Activated CD4-positive, CD25-positive, alpha-beta regulatory T cell (primary cell): Measurements from ENCODE around the gene TMED7.
A peak's percentile ranks its signal among the peaks of the same experiment; 100 is the strongest.
"Not testable (repeated sequence)": the region's sequence is repeated elsewhere in the genome, so short reads cannot be mapped to it uniquely, and the experiment has no call there.

Source experiments
- DNase-seq, 4 experiments: peaks; one replicate each; lab custom pipeline; 2025; lab: John Stamatoyannopoulos, UW

TMED7 gene

DNA sequence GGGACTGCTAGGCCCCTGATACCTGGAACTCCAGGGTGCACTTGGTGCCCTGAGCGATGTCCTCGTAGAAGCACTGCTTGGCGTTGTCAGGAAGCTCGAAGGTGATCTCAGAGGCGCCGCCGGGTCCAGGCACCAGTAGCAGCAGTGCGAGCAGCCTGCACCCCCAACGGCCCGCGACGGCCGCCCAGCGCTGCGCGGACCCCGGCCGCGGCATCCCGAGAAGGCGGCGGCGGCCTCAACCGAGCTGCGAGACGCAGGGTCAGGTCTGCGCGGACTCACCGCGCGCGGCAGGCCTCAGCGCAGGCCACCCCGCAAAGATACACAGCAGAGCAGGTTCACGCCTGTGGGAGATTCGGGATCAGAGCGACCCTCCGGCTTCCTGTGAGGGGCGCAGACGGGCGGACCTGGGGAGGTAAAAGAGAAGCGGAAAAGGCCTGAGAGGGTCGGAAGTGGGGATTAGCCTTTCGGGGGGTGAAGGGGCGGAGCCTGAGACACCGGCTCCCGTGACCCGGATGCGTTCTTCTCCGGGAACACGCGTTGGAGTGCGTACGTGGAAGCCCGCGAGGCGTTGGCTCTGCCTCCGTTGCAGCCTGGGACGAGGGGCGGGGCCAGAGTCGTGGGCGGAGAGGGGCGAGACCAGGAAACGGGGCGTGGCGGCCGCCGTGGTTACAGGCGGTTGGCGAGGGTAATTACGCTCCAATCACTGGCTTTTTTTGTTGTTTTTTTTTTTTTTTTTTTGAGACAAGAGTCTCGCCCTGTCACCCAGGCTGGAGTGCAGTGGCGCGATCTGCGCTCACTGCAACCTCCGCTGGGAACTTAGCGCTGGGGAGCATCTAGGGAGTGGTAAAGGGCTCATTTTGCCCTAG lies at the start of gene TMED7:
Gene TMED7 (minus strand): TSS at position 458 of the 866 bp plus-strand sequence. CDS start 244 bp downstream, at position 214.
- DNase-seq, result peak; percentile 98 to 99 (median 99)

DNA sequence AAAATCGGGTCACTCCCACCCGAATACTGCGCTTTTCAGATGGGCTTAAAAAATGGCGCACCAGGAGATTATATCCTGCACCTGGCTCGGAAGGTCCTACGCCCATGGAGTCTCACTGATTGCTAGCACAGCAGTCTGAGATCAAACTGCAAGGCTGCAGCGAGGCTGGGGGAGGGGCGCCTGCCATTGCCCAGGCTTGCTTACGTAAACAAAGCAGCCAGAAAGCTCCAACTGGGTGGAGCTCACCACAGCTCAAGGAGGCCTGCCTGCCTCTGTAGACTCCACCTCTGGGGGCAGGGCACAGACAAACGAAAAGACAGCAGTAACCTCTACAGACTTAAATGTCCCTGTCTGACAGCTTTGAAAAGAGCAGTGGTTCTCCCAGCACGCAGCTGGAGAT lies 48.9 kb upstream of the TMED7 start:
- not testable (repeated sequence) for DNase-seq

DNA sequence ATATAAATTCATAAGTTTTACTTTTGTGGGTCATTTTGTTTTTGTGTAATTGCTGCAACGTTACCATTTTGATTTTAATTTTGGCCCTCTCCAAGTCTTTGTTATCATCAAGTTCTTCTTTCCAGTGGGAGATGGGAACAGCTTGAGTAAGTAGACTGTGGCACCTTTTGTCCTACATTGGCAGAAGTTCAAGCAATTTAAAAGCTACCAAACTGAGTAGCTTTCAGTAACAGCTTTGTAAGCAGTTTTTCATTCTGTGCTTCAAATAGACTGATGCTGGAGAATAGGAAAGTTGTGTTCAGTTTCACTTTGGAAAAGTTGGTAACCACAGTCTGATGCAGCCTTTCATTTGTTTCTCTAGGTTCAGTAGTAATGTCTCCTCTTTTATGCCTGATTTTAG lies 47.8 kb upstream of the TMED7 start:
- DNase-seq, result no peak

DNA sequence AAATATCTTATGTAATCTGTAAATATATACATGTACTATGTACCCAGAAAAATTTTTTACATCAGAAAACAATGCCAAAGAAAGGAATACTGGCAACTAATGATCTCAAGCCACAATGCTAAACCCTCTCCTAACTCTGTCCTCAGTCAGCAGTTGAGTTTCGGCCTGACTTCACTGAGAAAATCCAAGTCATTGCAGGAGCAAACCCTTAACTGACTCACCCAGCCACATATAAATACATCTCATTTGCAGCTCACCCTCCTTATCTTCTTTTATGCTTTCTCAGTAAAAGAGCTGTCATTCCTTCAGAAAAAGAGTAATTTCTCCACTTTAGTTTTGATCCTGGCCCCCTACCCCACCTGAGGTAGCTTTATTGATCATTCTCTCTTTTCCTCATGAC lies 46.1 kb upstream of the TMED7 start:
- DNase-seq, result no peak

DNA sequence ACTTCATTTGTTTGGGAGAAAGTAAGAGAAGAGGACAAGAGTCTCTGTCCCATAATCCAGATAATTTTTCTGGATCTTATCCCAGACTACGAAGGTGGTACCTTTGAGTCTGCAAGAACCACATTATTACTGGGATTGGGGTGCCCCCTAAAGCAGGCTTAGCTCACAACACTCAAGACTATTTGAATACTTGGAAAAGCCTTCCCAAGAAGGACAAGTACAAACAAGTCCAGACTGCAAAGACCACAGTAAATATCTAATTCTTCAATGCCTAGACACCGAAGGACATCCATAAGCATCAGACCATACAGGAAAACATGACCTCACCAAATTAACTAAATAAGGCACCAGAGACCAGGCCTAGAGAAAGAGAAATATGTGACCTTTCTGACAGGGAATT lies 40.2 kb upstream of the TMED7 start:
- no peak for DNase-seq

DNA sequence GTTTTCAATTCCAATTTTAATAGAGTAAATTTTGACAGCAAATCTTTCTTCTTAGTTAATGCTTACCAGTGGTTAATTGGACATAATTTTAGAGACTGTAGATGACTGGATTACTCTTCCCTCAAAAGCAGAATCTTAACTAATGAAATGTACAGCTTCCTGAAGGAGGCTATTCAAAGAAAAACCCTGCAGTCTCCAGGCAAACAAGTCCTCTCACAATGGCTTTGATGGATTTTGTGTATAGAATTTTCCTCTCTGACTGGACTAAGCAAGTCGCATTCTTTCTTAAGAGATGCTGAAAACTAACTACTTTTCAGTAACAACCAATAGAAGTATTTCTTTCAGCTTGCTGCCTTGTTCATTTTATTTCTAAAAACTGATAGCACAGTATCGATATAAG lies 35.7 kb upstream of the TMED7 start:
- no peak for DNase-seq

DNA sequence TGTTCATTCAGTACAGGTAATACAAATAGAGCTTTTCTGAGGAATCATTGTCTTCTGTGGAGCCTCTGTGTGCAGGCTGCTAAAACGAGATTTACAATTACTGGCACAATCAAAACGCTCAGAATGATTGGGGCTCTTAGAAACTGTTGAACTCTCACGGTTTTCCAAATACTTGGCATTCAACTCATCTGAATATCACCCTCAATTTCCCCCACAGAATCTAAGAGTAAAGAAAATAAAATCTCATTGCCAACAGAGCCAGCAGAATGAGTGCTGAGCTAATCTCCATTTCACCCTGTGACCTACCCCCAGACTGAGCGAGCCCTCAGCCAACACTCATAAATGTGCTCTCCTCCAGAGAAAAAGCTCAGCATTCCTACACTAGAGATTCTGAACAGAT lies 35.3 kb upstream of the TMED7 start:
- DNase-seq, result no peak

DNA sequence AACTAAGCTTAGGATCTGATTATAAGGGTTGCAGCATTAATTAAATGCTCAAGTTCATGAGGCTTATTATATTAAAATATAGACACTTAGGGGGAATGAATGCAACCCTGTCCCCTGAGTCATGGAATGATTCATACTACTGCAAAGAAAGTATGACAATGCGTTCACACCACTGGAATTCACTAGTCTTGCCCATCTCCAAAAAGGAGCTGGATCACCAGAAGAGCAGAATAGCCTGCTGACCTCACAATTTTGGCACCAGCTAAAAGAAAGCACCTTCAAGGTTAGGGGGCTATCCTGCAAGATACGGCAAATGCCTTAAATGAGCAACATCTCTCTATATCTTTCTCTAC lies 32.0 kb upstream of the TMED7 start:
- no peak for DNase-seq

DNA sequence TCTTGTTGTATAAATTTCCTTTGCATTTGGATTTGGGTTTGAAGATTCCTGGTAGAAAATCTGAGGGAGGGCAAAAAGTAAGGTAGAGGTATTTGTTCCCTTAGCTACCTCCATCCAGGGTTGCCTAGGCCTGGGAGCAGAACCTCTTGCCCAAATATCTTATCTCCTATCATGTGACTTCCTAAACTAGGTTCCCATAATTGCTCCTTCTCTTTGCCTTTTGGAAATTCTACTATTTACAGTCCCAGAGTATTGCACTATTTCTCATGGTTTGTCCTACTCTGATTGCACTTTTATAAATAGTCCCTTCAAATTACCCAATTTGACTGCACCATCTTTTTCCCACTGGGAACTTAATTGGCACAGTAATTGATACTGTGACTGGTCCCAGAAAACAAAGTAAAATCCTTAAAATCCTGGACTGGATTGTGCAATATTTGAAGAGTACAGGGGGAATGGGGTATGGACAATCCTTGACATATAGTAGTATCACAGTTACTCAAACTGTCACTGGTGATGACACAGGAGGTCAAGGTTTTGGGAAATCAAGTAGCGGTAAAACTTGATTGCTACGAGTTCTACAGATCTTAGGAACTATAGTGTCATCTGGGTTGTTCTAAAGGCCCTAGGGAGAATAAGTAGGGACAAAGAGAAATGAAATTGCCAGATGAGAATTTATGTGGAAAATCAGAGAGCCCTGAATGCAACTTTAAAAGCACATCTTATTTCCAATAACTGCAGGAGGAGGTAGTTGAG lies 31.5 kb upstream of the TMED7 start:
- no peak for DNase-seq

DNA sequence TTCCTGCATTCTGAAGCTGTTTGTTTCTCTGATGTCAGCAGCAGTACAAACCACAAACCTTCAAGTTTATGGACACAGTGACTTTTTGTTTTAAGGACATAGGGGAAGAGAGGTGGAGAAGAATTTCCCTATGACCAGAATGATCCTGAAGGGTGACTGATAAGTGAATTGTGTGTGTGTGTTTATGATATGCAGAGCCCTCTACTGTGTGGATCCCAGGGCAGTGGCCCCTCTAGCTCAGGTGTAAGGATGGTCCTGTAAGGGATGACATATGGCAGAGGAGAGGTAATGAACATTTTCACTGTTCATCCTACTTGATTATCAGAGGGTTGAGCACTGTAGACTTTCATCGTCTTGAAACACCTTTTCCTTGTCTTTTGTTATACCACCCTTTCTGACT lies 30.6 kb upstream of the TMED7 start:
- no peak for DNase-seq

DNA sequence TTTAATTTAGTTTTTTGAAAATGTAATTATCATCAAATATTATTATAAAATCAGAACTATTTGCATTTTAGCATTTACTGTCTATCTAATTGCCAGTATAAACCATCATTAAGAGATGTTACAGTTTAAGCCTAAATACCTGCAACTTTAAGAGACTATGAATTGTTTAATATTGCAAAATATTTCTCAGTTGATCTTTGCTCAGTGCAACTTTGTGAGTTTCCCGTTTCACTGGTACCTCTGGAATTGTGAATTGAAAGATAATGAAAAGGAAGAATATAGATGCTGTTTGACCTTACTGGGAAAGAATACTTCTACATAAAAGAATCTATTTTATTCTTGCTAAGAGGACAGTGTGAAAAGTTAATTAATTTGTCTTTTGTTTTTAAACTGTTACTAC lies 30.2 kb upstream of the TMED7 start:
- no peak for DNase-seq

DNA sequence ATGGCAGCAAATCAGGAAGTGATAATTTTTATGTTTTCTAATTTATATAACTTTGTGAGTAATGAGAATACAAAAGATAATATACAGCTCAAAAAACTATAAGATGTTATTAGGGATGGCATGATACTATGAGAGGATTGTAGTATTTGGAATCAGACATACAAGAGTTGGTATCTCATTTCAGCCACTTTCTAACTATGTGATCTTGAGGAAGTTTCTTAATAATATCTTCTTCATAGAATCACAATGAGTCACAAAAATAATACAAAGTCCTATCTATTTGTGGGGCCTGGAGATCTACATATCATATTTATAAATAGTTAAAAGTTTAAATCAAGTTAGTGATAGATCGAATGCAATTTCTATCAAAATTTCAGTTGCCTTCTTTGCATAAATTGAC lies 23.7 kb upstream of the TMED7 start:
- DNase-seq, result no peak

DNA sequence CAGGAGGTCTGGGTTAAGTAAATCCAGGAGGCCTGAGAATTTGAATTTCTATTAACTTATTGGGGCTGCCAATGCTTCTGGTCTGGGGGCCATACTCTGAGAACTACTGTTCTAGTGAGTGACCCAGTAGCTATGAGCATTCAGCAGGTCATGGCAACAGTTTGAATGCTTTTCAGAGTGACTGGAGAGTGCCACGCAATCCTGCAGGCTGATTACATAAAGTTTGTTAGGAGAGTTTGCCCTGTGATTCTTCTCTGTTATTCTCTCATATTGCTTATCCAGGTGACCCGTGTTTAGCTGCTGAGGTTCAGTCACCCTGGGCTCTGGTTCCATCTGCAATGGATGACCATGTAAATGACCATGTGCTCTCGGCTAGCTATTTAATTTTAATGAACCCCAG lies 22.2 kb upstream of the TMED7 start:
- no peak for DNase-seq

DNA sequence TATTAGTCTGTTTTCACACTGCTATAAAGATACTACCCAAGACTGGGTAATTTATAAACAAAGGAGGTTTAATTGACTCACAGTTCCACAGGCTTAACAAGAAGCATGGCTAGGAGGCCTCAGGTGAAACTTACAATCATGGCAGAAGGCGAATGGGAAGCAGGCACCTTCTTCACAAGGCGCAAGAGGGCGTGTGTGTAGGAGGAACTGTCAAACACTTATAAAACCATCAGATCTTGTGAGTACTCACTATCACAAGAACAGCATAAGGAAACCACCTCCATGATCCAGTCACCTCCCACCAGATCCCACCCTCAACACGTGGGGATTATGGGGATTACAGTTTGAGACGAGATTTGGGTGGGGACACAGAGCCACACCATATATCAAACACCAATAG lies 19.6 kb upstream of the TMED7 start:
- DNase-seq, result not testable (repeated sequence)

DNA sequence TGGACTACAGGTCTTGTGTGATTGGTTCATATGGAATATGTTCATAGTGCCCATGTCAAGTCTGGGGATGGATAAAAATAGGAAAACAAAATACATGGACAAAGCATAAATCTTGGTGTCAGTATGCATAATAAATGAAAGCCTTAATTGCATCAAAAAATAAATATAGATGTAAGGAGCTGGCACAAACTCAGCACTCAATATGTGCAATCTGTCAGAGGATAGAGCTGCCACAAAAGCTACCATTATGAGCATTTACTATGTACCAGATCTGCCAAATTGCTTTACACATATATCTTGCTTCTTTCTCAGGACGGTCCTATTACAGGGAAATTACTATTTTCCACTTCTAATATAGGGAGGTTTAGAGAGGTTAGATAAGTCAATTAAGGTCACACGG lies 18.2 kb upstream of the TMED7 start:
- no peak for DNase-seq

DNA sequence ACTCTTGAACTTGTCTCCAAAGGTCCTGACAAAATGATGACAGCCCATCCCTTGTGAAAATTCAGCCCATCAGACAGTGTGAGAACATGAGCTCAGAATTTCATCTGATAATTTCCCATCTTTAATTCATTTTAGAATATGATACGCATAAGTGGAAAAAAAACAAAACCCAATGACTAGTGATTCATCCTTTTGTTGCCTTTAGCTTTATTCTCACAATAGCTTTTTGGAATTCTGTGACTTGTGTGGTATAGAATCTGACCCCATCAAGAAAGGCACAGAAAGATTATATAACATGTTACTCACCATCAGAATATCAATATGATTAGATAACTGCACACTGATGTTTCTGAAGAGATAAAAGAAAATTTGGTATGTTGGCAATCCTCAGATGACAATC lies 16.1 kb upstream of the TMED7 start:
- DNase-seq, result no peak

DNA sequence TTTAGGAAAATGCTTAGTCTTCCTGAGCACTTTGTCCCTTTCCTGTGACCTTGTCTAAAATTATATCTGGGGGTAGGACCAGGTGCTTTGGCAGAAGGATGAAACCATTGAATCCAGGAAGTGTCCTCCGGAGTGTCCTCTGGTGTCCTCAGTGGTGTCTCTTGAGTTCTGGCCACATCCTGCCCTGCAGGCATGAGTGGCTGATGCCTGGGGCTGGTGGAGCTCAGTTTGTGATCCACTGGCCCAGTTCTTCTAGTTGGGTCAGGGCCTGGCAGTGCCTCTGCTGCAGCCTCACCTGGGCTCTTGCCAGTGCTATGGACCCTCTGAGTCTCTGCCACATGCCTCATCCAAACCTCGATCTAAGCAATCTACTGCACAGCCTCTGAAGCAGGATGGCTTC lies 14.4 kb upstream of the TMED7 start:
- no peak for DNase-seq

DNA sequence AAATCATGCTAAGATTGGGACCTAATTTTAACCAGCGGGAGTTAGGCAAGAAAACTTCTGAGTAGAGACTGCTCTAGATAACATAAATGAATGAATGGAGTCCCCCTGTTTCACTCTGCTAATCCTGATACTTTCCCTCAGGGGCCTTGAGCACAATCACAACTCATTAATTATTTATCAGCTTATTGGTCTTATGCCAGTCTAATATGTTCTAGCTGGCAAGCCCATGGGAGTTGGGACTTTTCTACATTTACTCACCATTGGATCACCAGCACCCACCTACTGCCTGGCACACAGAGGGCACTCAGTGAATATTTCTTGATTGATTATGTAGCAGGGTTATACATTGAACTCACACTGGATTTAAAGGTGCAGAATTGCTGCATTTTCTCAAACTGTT lies 13.5 kb upstream of the TMED7 start:
- no peak for DNase-seq

DNA sequence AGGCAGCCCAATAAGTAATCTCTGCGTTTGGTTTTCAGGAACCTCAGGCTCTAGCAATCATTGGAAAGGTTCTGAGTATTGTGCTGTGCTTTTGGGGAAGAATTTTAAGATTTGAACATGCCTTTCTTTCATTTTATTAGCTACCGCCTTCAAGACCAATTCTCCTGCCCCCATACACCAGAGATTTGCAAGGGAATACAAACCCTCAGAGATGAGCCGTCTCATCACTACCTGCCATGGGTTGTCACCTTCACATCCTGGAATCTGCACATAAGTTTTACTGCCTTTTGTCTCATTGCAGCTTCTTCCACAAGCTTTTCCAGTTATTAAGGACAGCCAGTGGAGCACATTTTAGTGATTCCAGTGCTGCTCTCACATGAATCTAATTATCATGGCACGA lies 11.7 kb upstream of the TMED7 start:
- no peak for DNase-seq

DNA sequence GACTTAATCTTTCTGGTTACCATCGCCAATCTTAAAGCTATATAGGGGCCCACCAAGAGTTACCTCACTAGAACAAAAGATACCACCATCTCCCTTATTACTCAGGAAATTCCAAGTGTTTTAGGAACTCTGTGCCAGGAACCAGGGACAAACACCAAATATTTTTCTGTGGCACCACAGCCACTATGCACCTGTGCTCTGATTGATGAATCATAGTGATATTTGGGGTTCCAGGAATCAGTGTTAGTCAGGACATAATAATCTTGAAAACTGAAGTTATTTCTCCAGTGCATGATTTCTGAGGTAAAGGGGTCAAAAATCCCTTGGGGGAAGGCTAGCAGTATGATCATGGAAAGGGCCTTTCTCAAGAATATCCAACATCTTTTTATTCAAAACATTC lies 10.2 kb upstream of the TMED7 start:
- DNase-seq, result no peak

DNA sequence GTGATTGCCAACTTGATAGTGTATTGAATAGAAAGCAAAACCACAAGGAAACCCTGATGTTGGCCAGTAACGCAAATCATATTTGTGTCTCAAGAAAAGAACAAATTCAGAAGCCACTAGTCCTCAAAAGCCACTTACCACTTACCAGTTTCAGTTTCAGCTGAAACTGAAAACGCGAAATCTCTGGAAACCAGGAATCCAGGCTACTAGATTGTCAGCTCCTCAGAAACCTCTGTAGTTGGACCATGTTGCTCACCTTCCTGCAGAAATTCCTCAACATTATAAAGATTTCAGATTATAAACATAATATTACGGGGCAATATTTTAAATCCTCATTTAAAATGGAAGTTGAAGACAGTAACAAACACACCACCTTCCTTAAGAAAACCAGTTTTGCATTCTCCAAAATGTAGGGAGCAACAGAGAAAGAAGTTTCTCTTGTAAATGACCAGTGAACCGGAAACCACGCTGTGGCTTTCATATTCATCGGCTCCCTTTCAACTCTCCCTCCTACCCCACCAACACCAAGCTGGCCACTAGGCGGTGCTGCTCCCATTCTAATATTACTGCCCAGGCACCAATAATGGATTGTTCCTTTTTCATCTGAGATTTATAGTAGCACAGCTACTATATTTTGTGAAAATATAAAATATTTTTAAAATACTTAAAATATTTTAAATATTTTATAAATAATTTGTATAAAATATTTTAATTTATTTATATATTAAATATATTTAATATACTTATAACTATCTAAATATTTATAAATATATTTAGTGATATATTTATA lies 8.7 kb upstream of the TMED7 start:
- peak; percentile 58 to 77 (median 65) for DNase-seq

DNA sequence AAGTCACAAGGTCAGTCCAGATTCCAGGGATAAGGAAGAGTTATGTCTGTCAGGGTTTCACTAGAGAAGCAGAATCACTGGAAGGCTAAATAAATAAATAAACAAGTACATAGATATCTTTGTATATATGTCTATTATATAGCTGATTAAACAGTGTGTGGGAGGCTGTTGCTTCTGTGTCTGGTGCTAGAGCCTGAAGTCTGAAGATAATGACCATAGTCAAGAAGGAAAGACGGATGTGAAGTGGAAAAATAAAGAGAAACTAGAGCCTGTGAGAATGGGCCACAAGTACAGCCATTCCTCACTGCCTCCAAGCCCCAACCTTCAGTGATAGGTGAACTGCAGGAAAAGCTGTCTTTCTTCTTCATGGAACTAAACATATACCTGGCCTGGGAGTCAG lies 4.1 kb upstream of the TMED7 start:
- DNase-seq, result no peak
